GM21786 (cell line): ENCODE data around the gene CTSO.
"Not testable (repeated sequence)": the region's sequence is repeated elsewhere in the genome, so short reads cannot be mapped to it uniquely, and the experiment has no call there.

Source experiments
- ATAC-seq: cut with Tn5 transposase; IDR thresholded peaks from one replicate; pipeline ENCODE4 v1.9.1; 2021; ENCODE audit not compliant: unreplicated experiment

Gene CTSO

DNA sequence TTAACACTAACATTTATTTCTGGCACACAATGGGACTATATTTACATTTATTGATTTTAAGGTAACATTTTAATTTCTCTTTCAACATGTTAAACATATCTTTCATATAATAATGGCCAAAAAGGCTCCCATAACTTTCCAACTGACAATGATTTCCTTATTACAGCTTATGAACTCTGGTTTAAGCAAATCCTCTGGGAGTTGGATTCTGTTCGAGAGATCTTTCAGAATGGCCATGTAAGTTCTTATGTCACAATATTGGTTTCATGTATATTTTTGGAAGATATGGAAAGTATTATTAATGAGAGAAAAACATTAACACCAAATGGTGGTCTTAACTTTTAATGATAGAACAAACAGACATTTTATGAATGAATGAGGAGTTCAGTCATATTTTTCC, 46.1 kb downstream of the CTSO start:
- ATAC-seq: no peak

DNA sequence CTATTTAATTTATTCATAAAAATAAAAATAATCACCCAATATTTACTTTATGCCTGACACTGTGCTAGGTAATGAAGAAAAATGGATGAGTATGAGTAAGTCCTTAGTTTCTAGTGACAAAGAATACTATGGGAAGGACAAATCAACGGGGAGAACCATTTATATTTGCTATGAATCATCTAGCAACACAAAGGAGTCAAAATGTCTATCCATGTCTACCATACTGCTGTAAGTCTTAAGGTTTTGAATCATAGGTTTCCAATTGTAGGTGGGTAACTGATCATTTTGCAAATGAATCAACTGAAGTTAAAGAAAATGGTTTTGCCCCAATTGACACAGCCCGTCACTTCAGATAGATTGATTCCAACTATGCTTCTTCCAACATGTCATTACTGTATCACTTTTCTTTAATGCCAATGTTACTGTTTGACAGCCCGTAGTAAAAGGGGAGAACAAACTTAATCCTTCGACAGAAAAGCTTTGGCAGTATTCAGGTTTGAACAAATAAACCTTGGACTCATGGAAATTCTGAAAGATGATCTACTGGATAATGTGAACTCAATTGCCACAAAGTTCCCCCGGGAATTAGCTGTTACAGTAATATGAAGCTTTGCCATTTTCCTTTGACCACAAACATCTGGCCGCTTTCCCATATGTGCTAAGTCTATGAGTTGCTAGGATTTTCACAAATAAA, 47.0 kb downstream of the CTSO start:
- no peak for ATAC-seq

DNA sequence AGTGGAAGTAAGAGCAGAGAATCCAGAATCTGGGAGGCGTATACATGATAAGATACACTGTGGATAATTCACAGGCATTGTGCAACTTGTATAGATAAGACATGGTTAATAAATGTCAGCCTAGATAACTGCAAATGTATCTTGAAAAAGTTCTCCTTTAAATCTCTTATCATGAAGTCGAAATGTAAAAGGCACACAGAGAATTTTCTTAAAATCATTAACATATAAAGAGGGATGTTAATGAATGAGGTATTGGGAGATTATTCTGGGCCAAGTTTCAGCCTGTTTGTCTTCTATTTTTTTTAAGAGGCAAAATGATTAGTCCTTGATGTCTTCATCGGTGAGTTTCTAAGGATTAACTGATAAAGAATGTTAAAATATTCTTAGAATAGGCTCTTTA, 49.3 kb downstream of the CTSO start:
- no peak for ATAC-seq

DNA sequence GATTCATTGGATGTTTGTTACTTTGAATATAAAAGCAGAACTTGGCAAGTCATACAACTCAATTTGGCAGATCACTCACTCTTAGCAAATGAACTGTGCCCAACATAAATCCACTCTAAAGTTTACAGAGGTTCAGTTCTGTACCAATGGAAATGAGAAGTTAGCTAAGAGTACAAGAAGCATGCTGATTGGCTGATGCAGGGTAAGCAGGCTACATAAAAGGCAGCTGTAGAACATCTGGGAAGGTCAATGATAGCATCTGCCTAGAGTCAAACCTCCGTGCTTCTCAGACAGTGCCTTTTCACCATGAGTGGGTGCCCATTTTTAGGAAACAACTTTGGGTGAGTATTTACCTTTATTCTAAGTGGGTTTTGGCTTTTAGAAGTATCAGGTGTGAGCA, 50.2 kb downstream of the CTSO start, which contains the start of gene TDO2:
TDO2 (plus strand) TSS at position 244 of the 400 bp plus-strand sequence; CDS start at position 307, 63 bp downstream.
- ATAC-seq: no peak

DNA sequence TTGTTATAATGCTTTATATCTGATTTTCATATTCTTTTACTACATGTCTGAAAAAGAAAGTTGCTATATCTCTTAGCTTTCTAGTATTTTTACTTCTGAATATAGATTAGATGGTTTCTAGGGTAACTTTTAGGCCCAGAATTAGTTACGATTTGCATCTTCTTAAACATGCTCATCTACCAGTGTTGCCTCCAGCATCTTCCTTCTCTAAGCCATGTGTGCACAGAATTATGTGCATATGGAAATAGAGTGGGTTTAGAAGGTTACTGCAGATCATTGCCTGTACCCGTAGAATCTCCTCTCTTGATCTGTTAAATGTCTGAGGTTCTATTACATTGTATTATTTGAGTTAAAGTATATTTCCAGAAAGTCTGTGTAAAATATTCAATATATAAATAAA, 52.7 kb downstream of the CTSO start:
- no peak for ATAC-seq

DNA sequence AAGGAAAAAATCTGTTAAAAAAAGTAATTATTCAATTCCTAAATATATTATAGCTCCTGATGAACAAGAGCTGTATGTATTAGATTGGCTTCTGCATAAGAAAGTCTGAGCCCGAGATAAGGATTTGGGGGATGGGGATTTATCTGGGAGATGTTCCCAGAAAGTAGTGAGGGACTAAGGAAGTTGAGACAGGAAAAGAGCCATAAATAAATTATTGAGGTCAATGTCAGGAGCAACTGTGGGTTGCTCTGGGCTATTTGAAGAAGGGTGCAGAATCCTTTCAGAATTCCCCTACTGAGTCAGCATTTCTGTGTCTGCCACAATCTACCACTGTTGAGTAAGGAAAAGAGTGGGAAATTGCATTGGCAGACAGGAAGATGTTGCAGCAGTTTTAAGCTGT, 53.3 kb downstream of the CTSO start:
- no peak for ATAC-seq

DNA sequence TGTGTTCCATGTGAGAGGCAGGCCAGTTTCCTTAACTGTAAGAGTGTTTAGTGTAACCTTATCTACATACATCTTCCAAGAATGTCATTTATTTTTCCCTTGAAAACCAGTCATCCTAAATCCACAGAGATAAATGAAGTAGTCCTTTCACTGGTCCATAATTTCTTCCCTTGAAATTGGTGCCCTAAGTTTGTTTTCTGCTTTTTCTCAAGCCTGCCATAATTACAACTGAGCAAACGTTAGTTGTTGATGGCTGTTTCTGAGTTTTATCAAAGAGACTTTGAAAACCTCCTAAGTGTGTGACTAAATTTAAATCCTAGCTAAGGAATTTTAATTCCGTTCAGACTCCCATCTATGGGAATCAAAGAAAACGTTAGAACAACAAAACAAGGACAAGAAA, 53.8 kb downstream of the CTSO start:
- ATAC-seq: no peak

DNA sequence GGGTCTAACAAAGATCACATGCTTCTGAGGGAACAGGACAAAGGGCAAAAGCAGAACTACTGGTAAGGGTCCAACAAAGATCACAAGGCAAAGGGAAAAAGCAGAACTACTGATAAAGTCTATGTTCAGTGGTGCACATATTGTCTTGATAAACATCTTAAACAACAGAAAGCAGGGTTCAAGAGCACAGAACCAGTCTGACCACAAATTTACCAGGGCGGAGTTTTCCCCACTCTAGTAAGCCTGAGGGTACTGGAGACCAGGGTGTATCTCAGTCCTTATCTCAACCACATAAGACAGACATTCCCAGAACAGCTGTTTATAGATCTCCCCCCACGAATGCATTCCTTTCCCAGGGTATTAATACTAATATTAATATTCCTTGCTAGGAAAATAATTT, 55.3 kb downstream of the CTSO start:
- not testable (repeated sequence) for ATAC-seq

DNA sequence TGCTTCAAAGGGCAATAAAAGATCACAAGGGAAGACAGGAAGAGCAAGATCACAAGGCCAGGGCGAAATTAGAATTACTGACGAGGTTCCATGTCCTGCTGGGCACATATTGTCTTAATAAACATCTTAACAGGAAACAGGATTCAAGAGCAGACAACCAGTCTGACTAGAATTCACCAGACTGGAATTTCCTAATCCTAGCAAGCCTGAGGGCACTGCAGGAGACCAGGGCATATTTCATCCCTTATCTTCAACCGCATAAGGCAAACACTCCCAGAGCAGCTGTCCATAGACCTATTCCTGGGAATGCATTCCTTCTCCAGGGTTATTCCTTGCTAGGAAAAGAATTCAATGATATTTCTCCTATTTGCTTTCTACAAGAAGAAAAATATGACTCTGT, 62.6 kb downstream of the CTSO start:
- ATAC-seq: no peak

DNA sequence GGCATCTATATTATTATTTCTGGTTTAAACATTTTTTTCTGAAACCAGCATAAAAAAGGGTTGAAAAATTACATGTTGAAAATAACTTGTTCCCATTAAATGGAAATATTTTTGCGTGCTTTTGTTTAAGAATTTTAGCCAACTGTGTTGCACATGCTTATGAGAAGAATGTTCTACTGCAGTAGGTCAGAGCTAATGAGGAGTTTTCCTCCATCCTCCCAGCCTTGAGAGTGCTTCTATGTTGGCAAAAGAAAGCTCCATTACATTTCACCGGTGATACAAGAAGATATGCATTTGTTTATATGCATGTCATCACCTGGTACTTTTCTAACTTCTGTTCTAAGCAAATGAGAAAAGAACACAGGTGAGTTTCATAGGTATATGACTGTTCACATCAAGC, 63.7 kb downstream of the CTSO start:
- no peak for ATAC-seq

DNA sequence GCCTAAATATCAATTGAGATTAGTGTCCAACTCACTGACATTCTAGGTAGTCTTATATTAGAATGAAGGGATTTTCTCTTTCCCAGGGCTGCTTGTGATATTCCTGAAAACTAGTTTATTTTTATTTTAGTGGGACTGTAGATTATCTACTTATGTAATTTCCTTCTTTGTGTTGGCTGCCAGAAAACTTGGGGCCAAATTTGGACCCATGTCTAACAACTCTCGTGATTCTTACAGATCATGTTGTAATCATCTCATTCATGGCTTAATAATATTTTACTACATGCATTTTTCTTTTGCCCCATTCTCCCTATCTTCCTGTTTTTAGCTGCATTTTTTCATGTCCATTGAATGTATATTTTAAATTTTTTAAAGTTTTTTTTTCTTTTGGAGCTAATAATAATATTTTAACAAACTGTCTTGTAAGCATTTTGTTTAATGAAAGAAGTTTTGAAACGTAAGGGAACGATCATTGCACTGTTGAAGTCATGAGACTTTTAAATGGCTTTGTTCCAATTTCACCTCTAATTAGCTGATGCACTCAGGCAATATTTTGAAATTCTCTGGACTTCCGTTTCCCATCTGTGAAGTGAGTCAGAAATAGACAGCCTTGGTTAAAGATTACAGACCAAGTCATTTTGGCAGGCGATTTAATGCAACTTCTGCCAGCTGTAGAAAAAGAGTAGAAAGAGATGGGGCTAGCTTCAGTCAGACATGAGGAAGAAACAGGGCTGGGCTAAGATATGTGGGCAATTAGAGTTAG, 64.5 kb downstream of the CTSO start:
- peak; percentile 99 for ATAC-seq

DNA sequence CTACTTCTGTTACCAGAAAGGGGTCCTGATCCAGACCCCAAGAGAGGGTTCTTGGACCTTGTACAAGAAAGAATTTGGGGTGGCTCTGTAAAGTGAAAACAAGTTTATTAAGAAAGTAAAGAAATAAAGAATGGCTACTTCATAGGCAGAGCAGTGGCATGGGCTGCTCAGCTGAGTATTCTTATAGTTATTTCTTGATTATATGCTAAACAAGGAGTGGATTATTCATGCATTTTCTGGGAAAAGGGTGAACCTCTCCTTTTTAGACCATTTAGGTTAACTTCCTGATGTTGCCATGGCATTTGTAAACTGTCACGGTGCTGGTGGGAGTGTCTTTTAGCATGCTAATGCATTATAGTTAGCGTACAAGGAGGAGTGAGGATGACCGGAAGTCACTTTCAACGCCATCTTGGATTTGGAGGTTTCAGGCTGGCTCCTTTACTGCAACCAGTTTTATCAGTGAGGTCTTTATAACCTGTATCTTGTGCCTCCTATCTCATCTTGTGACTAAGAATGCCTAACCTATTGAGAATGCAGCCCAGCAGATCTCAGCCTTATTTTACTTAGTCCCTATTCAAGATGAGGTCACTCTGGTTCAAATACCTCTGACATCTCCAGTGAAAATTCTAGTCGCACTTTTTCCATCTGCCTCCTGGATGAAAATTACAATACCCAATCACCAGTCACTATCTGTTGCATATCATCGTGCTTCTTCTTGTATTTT, 65.7 kb downstream of the CTSO start:
- ATAC-seq: no peak

DNA sequence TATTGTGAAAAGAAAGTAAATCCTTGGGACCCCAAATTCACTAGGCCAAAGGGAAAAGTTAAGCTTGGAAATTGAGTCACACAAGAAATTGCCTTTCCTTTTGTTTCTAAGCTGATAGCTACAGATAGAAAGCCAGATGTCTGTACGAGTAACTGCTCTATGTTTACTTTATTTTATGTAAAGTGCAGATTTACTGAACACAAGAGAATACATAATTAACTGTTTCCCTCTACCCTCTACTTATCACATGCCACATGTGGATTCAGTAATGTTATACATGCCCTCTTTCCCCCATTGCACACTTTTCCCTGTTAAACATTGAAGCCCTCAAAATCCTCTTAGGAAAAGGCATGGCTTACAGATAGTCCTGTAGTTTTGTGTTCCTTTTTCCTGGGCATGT, 66.6 kb downstream of the CTSO start:
- no peak for ATAC-seq

DNA sequence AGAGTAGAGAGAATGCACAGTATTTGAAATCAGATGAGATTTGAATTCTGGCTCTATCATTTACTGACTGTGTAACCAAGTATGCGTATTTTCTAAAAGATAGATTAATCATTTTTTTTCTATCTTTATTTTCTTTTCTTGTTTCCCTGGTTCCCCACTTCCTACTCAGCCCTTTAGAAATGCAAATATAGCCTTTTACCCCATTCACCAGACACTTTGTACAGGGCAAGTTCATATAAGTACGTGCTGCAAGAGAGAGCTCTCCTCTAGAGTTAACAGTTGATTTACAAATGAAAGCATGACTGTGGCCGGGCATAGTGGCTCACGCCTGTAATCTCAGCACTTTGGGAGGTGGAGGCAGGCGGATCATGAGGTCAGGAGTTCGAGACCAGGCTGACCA, 68.0 kb downstream of the CTSO start:
- ATAC-seq: no peak

DNA sequence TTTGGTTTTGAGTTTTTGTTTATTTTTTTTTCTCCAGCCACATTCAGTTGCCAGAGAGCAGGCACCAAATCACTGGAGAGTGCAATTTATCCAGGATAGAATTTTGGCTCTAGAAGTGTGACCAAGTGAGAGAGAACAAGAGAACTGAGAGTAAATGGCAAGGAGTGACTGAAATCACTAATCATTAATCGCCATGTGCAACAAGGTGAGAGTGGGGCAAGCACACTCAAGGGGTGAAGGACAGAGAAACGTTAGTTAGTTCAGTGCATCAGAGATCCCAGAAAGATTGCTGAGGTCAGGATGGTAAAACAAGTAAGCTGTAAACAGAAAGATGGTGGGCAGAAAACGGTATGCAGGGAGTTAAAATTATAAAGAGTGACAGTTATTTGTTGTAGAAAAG, 69.8 kb downstream of the CTSO start:
- no peak for ATAC-seq

DNA sequence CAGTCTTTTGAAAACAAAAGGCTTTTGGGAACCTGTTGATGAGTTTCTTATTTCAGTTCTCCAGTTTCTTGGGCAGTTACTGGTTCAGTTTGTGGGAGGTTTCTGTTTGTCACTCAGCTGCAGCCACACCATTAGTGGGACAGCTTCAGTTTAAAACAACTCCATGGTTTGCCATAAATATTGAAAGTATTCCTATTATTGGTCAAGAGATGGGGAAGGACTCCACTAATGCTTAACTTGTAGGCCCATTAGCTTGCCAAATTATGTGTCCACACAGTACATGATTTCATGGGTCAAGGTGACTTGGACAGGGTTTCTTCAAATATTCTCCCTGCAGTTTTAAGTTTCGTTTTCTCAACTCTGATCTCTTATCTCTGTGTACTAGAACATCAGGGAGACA, 72.1 kb downstream of the CTSO start:
- peak; percentile 56 for ATAC-seq

DNA sequence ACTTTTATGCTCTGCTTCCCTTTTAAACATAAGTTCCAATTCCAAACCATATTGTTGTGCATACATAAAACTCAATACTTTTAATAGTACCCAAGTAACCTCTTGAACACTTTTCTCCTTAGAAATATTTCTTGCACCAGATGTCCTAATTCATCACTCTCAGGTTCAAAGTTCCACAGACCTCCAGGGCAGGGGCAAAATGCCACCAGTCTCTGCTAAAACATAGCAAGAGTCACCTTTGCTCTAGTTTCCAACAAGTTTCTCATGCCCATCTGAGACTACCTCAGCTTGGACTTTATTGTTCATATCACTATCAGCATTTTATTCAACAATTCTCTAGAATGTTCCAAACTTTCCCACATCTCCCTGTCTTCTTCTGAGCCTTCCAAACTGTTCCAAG, 73.9 kb downstream of the CTSO start:
- ATAC-seq: no peak

DNA sequence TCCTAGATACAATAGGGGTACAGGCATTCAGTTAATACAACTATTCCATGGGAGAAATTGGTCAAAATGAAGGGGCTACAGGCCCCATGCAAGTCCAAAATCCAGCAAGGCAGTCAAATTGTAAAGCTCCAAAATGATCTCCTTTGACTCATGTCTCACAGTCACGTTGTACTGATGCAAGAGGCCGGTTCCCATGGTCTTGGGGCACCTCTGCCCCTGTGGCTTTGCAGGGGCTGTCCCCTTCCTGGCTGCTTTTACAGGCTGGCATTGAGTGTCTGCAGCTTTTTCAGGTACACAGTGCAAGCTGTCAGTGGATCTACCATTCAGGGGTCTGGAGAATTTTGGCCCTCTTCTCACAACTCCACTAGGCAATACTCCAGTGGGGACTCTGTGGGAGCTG, 75.1 kb downstream of the CTSO start:
- ATAC-seq: peak; percentile 63

DNA sequence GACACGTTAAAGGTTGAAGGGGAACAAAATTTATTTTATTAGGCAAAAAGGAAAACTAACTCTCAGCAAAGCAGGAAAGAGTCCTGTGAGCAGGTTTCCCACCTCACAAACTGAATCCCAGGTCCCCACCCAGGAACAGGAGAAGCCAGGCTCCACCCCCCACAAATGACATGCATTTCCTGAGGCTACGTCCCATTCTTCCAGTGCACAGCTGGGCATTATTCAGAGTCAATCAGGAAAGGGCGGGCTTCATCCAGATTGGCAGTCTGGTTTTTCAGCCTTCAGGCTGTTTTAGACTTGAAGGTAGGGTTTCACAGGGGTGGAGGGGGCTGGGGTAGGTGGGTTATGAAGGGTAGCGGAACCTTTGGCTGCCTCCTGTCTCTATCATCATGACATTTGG, 75.7 kb downstream of the CTSO start:
- no peak for ATAC-seq

DNA sequence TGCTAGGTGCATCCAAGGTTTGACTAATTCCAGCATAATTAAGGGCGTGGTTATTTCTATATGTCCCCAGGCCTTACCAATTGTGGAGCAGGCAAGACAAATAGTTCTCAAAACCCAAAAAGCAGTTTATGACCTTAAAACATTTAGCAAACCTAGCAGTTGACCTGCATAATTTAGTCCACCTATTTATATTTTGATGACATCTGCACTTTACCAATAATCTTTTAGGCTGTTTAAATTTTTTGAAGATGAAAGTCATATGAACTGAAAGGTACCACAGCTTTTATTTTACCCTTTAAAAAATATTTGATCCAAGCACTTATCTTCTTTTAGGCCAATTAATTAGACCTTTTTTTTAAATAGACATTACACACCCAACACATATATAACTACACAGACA, 77.8 kb downstream of the CTSO start:
- ATAC-seq: no peak
